Measurements from ENCODE around the gene SMIM10L2A. TPM values are rescaled to one million over a fixed set of nuclear protein-coding genes. Genes with fewer than 3 reads are reported as not detected.

SMIM10L2A gene
- total RNA-seq, 2 donors from 2014 or later: 0.14 to 0.63 TPM

DNA sequence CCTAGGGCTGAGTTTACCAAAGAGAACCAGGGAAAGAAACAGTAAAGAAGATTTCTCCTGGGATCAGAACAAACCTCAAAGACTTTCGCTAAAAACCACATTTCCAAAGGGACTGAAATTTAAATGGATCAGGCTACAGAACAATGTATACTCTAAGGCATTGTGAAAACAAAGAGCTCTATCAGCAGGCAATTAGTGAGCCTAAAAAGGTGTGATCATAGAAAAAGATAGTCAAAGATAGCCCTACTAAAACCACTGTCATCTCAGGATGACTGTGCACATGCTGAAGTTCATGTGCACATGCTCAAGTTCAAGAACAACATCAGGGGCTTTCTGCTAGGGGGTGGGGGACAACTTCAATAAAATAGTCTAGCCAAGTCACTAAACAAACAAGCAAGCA, 12.9 kb upstream of the SMIM10L2A start:
- Histone ChIP-seq H3K27ac (no peak overlapping the region), H3K36me3 (no peaks in the 10 kb centered on the region), H3K27me3 (replicated peaks; ENCODE audit: insufficient read depth) (no peaks in the 10 kb centered on the region), H3K9me3 (no peaks in the 10 kb centered on the region), H3K4me1 (ENCODE audit: control insufficient read depth in 1 of 2, low read depth in 2 of 2) (no peaks in the 10 kb centered on the region), H3K4me3 (no peak overlapping the region)
- TF ChIP-seq, protein P1, sequence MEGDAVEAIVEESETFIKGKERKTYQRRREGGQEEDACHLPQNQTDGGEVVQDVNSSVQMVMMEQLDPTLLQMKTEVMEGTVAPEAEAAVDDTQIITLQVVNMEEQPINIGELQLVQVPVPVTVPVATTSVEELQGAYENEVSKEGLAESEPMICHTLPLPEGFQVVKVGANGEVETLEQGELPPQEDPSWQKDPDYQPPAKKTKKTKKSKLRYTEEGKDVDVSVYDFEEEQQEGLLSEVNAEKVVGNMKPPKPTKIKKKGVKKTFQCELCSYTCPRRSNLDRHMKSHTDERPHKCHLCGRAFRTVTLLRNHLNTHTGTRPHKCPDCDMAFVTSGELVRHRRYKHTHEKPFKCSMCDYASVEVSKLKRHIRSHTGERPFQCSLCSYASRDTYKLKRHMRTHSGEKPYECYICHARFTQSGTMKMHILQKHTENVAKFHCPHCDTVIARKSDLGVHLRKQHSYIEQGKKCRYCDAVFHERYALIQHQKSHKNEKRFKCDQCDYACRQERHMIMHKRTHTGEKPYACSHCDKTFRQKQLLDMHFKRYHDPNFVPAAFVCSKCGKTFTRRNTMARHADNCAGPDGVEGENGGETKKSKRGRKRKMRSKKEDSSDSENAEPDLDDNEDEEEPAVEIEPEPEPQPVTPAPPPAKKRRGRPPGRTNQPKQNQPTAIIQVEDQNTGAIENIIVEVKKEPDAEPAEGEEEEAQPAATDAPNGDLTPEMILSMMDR (IDR thresholded peaks at IDR 0.05): no peak
- ATAC-seq (ENCODE audit: insufficient number of reproducible peaks, low FRiP score, low read depth): no peak
- no peak for DNase-seq (ENCODE audit: low spot score)

DNA sequence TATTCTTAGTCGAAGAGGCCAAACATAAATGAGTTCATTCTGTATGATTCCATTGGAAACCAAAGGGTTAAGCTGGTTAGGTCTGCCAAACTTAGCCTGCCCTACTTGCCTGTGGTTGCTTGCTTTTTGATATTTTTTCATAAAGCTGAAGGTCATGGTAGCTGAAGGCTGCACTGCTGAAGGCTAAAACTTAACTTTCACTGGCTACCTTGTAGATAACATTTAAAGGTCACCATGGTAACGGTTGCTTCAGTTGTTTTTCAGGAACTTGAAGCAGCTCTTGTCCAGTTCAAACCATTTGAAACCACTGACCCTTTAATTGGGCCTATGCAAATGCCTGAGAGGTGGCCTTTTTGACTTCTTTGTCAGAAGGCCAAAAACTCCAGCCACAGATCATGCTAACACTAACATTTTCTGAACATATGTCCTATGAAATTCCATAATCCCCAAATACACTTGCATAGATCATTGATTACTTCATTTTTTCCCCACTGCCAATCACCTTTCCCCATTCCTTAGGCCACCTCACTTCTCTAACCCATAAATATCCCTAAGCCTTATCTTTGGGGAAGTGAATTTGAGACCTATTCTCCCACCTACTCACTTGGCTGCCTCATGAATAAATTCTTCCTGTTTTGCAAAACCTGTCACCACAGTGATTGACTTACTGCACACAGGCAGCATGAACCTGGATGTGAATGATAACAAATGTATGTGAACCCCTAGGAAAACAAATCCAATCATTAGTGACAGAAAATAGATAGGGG, 10.7 kb upstream of the SMIM10L2A start:
- ATAC-seq (ENCODE audit: insufficient number of reproducible peaks, low FRiP score, low read depth): no peak
- no peak for DNase-seq (ENCODE audit: low spot score)
- Histone ChIP-seq H3K4me3 (no peak overlapping the region), H3K27me3 (replicated peaks; ENCODE audit: insufficient read depth) (no peaks in the 10 kb centered on the region), H3K36me3 (no peaks in the 10 kb centered on the region), H3K4me1 (ENCODE audit: control insufficient read depth in 1 of 2, low read depth in 2 of 2) (no peaks in the 10 kb centered on the region), H3K27ac (no peak overlapping the region), H3K9me3 (no peaks in the 10 kb centered on the region)
- TF ChIP-seq, protein P1 (IDR thresholded peaks at IDR 0.05): no peak

DNA sequence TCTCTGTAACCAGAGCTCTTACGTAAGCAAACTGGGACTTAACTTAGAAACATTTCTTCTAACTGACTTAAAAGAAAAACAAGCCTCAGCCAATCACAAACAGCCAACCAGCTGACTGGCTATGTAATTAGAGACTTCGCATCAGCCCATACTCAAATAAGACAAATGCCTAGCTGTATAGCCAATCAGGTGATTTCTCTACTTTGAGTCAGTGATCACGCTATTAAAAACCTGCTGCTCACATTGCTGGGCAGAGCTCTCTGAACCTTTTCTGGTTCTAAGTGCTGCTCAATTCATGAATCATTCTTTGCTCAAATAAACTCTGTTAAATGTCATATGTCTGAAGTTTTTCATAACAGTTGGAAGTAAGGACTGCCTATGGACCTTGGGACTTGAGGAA, 9.9 kb upstream of the SMIM10L2A start:
- H3K36me3 ChIP-seq: no peaks in the 10 kb centered on the region
- ATAC-seq (ENCODE audit: insufficient number of reproducible peaks, low FRiP score, low read depth): no peak
- TF ChIP-seq, protein P1 (IDR thresholded peaks at IDR 0.05): no peak
- no peak overlapping the region for H3K27ac ChIP-seq
- no peak for DNase-seq (ENCODE audit: low spot score)
- no peaks in the 10 kb centered on the region for H3K4me1 ChIP-seq (ENCODE audit: control insufficient read depth in 1 of 2, low read depth in 2 of 2)
- no peak overlapping the region for H3K4me3 ChIP-seq
- no peaks in the 10 kb centered on the region for H3K27me3 ChIP-seq (replicated peaks; ENCODE audit: insufficient read depth)
- no peaks in the 10 kb centered on the region for H3K9me3 ChIP-seq

DNA sequence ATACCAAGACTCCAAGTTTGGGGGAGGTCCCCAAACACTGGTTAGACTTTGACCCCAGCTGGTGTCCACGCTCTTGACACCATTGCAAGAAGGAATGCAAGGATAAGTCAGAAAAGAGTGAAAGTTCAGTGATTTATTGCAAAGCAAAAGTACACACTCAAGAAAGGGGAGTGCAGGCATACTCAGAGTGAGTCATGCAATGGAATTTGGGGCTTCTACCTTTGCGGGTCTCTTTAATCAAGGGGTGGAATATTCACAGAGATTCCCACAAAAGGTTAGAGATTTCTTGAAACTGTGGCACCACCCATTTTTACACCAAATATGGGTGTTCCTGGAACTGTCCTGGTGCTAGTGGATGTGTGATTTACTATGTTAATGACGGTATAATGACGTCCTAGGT, 5.2 kb upstream of the SMIM10L2A start:
- DNase-seq (ENCODE audit: low spot score) (no peak), ATAC-seq (ENCODE audit: insufficient number of reproducible peaks, low FRiP score, low read depth) (no peak)
- TF ChIP-seq, protein P1 (IDR thresholded peaks at IDR 0.05): no peak
- Histone ChIP-seq H3K9me3 (no peaks in the 10 kb centered on the region), H3K4me3 (no peak overlapping the region), H3K27me3 (replicated peaks; ENCODE audit: insufficient read depth) (no peaks in the 10 kb centered on the region), H3K4me1 (ENCODE audit: control insufficient read depth in 1 of 2, low read depth in 2 of 2) (no peaks in the 10 kb centered on the region), H3K36me3 (no peaks in the 10 kb centered on the region), H3K27ac (no peak overlapping the region)

DNA sequence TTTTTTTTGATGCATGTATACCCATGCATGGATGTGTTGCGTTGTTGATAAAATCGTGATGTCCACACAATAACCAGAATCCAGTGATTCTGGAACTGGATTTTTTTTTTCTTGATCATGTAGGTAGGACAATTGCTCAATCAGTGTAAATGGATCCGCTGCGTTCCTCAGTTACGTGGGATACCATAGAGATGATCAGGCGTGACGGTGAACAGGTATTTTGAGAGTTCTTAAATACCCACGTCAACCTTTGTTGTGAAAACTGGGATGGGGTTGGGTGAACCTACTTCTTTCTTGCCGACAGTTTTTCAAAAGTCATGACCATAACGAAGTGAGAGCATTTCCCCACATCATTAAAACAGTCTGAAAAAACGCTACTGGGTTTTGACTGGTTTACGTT, 913 bp upstream of the SMIM10L2A start:
- Histone ChIP-seq H3K4me3 (no peak overlapping the region), H3K27me3 (replicated peaks; ENCODE audit: insufficient read depth) (no peaks in the 10 kb centered on the region), H3K27ac (no peak overlapping the region), H3K9me3 (no peaks in the 10 kb centered on the region), H3K4me1 (ENCODE audit: control insufficient read depth in 1 of 2, low read depth in 2 of 2) (no peaks in the 10 kb centered on the region), H3K36me3 (no peaks in the 10 kb centered on the region)
- no peak for DNase-seq (ENCODE audit: low spot score)
- ATAC-seq (ENCODE audit: insufficient number of reproducible peaks, low FRiP score, low read depth): no peak
- TF ChIP-seq, protein P1 (IDR thresholded peaks at IDR 0.05): no peak
